Hepatocyte (in vitro differentiated cells): Measurements from ENCODE around the gene RASAL2. TPM values are rescaled to one million over a fixed set of nuclear protein-coding genes. Genes with fewer than 3 reads are reported as not detected.

Experiments
- DNase-seq: peaks from one replicate; pipeline ENCODE4 v3.0.0-alpha.2; 2016; ENCODE audit warnings: low spot score
- H2AFZ ChIP-seq: fragments of 200-600 bp; sonication (generic); 2 replicates; pipeline ENCODE4 v1.6.0; 2016; ENCODE audit warnings: antibody characterized with exemption, mild to moderate bottlenecking
- H3K27ac ChIP-seq: fragments of 200-600 bp; sonication (generic); 2 replicates; pipeline ENCODE4 v1.5.1; 2016; ENCODE audit warnings: mild to moderate bottlenecking
- H3K27me3 ChIP-seq: fragments of 200-600 bp; sonication (generic); 2 replicates; pipeline ENCODE4 v1.6.1; 2016
- H3K36me3 ChIP-seq: fragments of 200-600 bp; sonication (generic); replicated peaks from 2 replicates; pipeline ENCODE4 v1.5.1; 2016; ENCODE audit warnings: low read depth; ENCODE audit not compliant: insufficient read depth
- H3K4me1 ChIP-seq: fragments of 200-600 bp; sonication (generic); 2 replicates; pipeline ENCODE4 v1.5.1; 2016; ENCODE audit warnings: mild to moderate bottlenecking, moderate library complexity; ENCODE audit not compliant: insufficient read depth
- H3K4me2 ChIP-seq: fragments of 200-600 bp; sonication (generic); 2 replicates; pipeline ENCODE4 v1.6.0; 2016
- H3K4me3 ChIP-seq: fragments of 200-600 bp; sonication (generic); 2 replicates; pipeline ENCODE4 v1.5.1; 2016; ENCODE audit warnings: mild to moderate bottlenecking
- H3K79me2 ChIP-seq: fragments of 200-600 bp; sonication (generic); 2 replicates; pipeline ENCODE4 v1.6.0; 2017; ENCODE audit warnings: mild to moderate bottlenecking
- H3K9me2 ChIP-seq: fragments of 200-600 bp; sonication (generic); replicated peaks from 2 replicates; pipeline ENCODE4 v1.6.0; 2017; ENCODE audit warnings: mild to moderate bottlenecking; ENCODE audit not compliant: insufficient read depth
- H3K9me3 ChIP-seq: fragments of 200-600 bp; sonication (generic); 2 replicates; pipeline ENCODE4 v1.5.1; 2016; ENCODE audit warnings: low read depth, mild to moderate bottlenecking
- H4K20me1 ChIP-seq: fragments of 200-600 bp; sonication (generic); 2 replicates; pipeline ENCODE4 v1.6.0; 2016; ENCODE audit warnings: mild to moderate bottlenecking; ENCODE audit not compliant: insufficient read depth, poor library complexity, severe bottlenecking
- CTCF ChIP-seq: fragments of 200-600 bp; sonication (generic); IDR thresholded peaks from 2 replicates; pipeline ENCODE4 v1.5.1; 2016; ENCODE audit warnings: antibody characterized with exemption, mild to moderate bottlenecking; ENCODE audit not compliant: poor library complexity
- EZH2 ChIP-seq: fragments of 200-600 bp; sonication (generic); IDR thresholded peaks from 2 replicates; pipeline ENCODE4 v1.6.1; 2016; ENCODE audit warnings: antibody characterized with exemption, mild to moderate bottlenecking, borderline replicate concordance
- EZH2phosphoT487 ChIP-seq: fragments of 200-600 bp; sonication (generic); IDR thresholded peaks from one replicate; pipeline ENCODE4 v1.6.1; 2018; ENCODE audit warnings: antibody characterized with exemption, mild to moderate bottlenecking, low read depth, moderate library complexity; ENCODE audit not compliant: unreplicated experiment, severe bottlenecking
- WGBS: methylation state at CpG from one replicate; pipeline ENCODE4 v1.1.6; 2016; ENCODE audit warnings: low lambda C conversion rate; ENCODE audit errors: missing lambda C conversion rate; 5-methylcytosine and 5-hydroxymethylcytosine counted together
- polyA plus RNA-seq: library from polyadenylated mRNA; unstranded; fragments of >200 nt; fragmentation: Nextera tagmentation; extraction: Ambion mirVana; gene quantifications from 2 replicates; pipeline ENCODE4 v1.2.1, GENCODE V29; 2016
- total RNA-seq: library from RNA; depleted of rRNA; stranded (reverse); fragments of >200 nt; gene quantifications from 2 replicates; pipeline ENCODE4 v1.2.3, GENCODE V29; 2014

Gene RASAL2
- total and polyA plus RNA-seq, 2 experiments from 2014 or later, result 8.7 to 24.0 TPM

- TF ChIP-seq EZH2phosphoT487, result no peak
- no peak for TF ChIP-seq CTCF
- TF ChIP-seq EZH2, result no peak
- Histone ChIP-seq H3K4me2 (no peak overlapping the region), H3K4me3 (no peak overlapping the region), H4K20me1 (no peaks in the 10 kb centered on the region), H3K4me1 (peaks cover 8% of the 10 kb centered on the region), H3K79me2 (no peaks in the 10 kb centered on the region), H3K27ac (no peak overlapping the region), H3K27me3 (no peaks in the 10 kb centered on the region), H3K9me2 (no peaks in the 10 kb centered on the region), H3K36me3 (no peaks in the 10 kb centered on the region), H2AFZ (no peak overlapping the region), H3K9me3 (no peaks in the 10 kb centered on the region)
- 88% methylated on average over 1 of the region's 1 CpG for WGBS
- no peak for DNase-seq
Observed at GRCh38 chr1:178048426-178048825, 45.5 kb upstream of the RASAL2 start.

DNA sequence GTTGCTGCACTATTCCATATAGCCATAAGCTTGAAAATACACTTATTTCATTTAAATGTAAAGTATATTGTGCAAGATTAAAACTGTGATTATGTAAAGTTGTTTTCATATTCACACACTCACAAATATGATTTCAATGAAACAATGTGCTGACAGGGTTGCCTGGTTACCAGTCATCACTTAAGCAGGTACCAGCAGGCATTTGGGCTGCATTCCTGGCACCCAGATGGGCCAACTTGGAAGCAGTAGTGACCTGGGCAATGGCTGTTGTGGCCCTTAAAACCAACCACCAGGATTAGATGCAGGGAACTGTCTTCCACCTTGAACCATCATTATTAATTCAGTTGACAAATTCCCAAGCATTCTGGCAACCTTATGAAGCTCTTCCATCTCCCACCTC, 45.0 kb upstream of the RASAL2 start:
- Histone ChIP-seq H3K27ac (no peak overlapping the region), H3K9me2 (no peaks in the 10 kb centered on the region), H3K79me2 (no peaks in the 10 kb centered on the region), H2AFZ (no peak overlapping the region), H3K4me1 (peaks cover 8% of the 10 kb centered on the region), H3K4me3 (no peak overlapping the region), H3K27me3 (no peaks in the 10 kb centered on the region), H3K4me2 (no peak overlapping the region), H3K36me3 (no peaks in the 10 kb centered on the region), H3K9me3 (no peaks in the 10 kb centered on the region), H4K20me1 (no peaks in the 10 kb centered on the region)
- TF ChIP-seq EZH2, result no peak
- TF ChIP-seq EZH2phosphoT487, result no peak
- TF ChIP-seq CTCF, result no peak
- no peak for DNase-seq

GRCh38 chr1:178050084-178050483, 43.8 kb upstream of the RASAL2 start:
- no peak overlapping the region for H2AFZ ChIP-seq
- no peak for TF ChIP-seq EZH2
- no peak for TF ChIP-seq CTCF
- no peak for TF ChIP-seq EZH2phosphoT487
- no peak for DNase-seq
- peaks cover 8% of the 10 kb centered on the region for H3K4me1 ChIP-seq
- WGBS, result 66% methylated on average over 6 of the region's 6 CpGs
- no peak overlapping the region for H3K4me2 ChIP-seq
- H3K27ac ChIP-seq, result no peak overlapping the region
- H3K36me3 ChIP-seq, result no peaks in the 10 kb centered on the region
- H3K9me3 ChIP-seq, result no peaks in the 10 kb centered on the region
- H3K27me3 ChIP-seq, result no peaks in the 10 kb centered on the region
- no peaks in the 10 kb centered on the region for H3K9me2 ChIP-seq
- H4K20me1 ChIP-seq, result no peaks in the 10 kb centered on the region
- H3K79me2 ChIP-seq, result no peaks in the 10 kb centered on the region
- H3K4me3 ChIP-seq, result no peak overlapping the region

DNA sequence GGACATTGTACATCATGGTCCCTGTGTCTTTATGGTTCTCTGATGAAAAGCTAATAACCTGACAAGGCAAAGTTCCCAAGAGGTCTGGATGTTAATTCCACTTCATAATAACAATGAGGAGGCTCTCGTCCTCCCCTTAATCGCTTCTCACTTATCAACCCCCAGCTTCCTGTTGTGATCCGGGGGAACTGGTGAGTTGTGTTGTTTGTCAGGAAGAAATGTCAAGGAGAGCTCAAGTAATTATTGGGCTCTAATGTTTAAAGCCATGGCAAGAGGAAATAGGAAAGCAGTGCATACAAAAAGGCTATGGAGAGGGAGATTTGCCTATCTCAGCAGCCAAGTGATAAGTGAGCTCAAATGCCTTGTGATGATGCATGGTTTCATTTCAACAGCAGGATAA, 42.8 kb upstream of the RASAL2 start:
- peaks cover 8% of the 10 kb centered on the region for H3K4me1 ChIP-seq
- H3K9me3 ChIP-seq, result no peaks in the 10 kb centered on the region
- no peaks in the 10 kb centered on the region for H3K27me3 ChIP-seq
- no peak for TF ChIP-seq EZH2
- H3K4me3 ChIP-seq, result no peak overlapping the region
- H2AFZ ChIP-seq, result peak overlapping the region; percentile 17
- H3K79me2 ChIP-seq, result no peaks in the 10 kb centered on the region
- H4K20me1 ChIP-seq, result no peaks in the 10 kb centered on the region
- WGBS, result 38% methylated on average over 3 of the region's 3 CpGs
- H3K27ac ChIP-seq, result peak overlapping the region; percentile 47
- H3K4me2 ChIP-seq, result no peak overlapping the region
- no peaks in the 10 kb centered on the region for H3K9me2 ChIP-seq
- no peak for DNase-seq
- no peaks in the 10 kb centered on the region for H3K36me3 ChIP-seq
